Stomach smooth muscle (tissue), 2 donors: ENCODE measurements around the gene SERPINB1.
A peak's percentile ranks its signal among the peaks of the same experiment; 100 is the strongest.

Experiments
- H3K27ac ChIP-seq: one replicate; pipeline ENCODE4 v1.7.0; 2013; ENCODE audit warnings: mild to moderate bottlenecking, low read length, inconsistent platforms
- H3K27me3 ChIP-seq, 2 donors: one replicate each; pipeline ENCODE4 v1.7.0; 2013; ENCODE audit warnings: low read length in 2 of 2; ENCODE audit not compliant: insufficient read depth in 2 of 2, control insufficient read depth in 1 of 2
- H3K36me3 ChIP-seq, 2 donors: one replicate each; pipeline ENCODE4 v1.7.0; 2013; ENCODE audit warnings: low read length in 2 of 2; ENCODE audit not compliant: control insufficient read depth in 2 of 2, insufficient read depth in 2 of 2
- H3K4me1 ChIP-seq: one replicate; pipeline ENCODE4 v1.7.0; 2013; ENCODE audit warnings: low read length; ENCODE audit not compliant: control insufficient read depth, insufficient read depth
- H3K4me3 ChIP-seq, 2 donors: one replicate each; pipeline ENCODE4 v1.7.0; 2013; ENCODE audit warnings: low read length in 2 of 2
- H3K9ac ChIP-seq, 2 donors: one replicate each; pipeline ENCODE4 v1.7.0; 2013; ENCODE audit warnings: low read length in 2 of 2, mild to moderate bottlenecking in 1 of 2
- H3K9me3 ChIP-seq, 2 donors: one replicate each; pipeline ENCODE4 v1.7.0; 2013; ENCODE audit warnings: low read length in 2 of 2; ENCODE audit not compliant: control insufficient read depth in 2 of 2
- donor health status: healthy.
- donor health status: Pancreatic carcinoma.

Gene SERPINB1

GRCh38 chr6:2793534-2794151 lies 48.0 kb downstream of the SERPINB1 start:
- no peaks in the 10 kb centered on the region for H3K27me3 ChIP-seq
- no peaks in the 10 kb centered on the region for H3K9me3 ChIP-seq
- H3K36me3 ChIP-seq = peaks cover 0 to 4% of the 10 kb centered on the region in 2 donors
- peaks cover 22% of the 10 kb centered on the region for H3K4me1 ChIP-seq
- no peak overlapping the region for H3K4me3 ChIP-seq
- H3K9ac ChIP-seq = no peak overlapping the region
- peak overlapping the region; percentile 41 for H3K27ac ChIP-seq

DNA sequence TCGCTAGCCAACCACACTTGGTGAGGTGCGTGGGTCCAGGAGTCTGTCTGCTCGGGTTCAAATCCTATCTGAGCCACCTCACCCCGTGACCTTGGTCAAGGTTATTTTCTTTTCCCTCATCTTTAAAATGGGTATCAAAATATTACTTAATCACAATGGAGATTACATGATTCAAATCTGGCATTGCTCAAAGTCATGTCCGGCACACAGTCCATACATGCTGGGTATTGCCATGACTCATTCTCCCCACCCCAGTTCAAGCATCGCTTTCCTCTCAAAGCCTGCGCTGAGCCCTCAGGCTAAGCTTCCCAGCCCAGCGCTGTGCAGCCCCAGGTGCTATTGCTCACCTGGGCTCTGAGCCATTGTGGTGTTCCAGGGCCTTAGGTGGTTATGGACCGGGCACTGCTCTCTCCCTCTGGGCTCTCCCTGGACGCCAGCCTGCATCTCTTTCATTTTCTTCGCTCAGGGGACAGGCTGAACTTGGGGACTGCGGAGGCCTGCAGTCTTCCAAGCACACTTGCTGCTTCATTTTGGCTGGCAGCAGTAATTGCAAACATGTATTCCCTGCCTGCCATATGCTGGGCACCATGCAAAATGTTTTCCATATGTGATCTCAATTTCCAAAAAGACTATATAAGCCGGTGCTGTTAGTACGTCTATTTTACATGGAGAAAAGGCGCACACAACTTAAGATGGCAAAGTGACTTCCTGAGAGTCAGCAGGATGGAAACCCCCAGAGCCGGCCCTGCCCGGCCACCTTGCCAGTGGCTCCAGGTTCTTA lies 49.1 kb downstream of the SERPINB1 start:
- peaks cover 3 to 4% of the 10 kb centered on the region in 2 donors for H3K36me3 ChIP-seq
- H3K27ac ChIP-seq = peak overlapping the region; percentile 41
- no peak overlapping the region for H3K4me3 ChIP-seq
- H3K27me3 ChIP-seq = no peaks in the 10 kb centered on the region
- H3K4me1 ChIP-seq = peaks cover 22% of the 10 kb centered on the region
- no peak overlapping the region for H3K9ac ChIP-seq
- H3K9me3 ChIP-seq = no peaks in the 10 kb centered on the region

- peak overlapping the region; percentile 30 to 37 for H3K9ac ChIP-seq
- H3K36me3 ChIP-seq = peaks cover 6% of the 10 kb centered on the region in 2 donors
- H3K27me3 ChIP-seq = no peaks in the 10 kb centered on the region
- peak overlapping the region in 1 of 2 donors; percentile 59 for H3K4me3 ChIP-seq
- peaks cover 22% of the 10 kb centered on the region for H3K4me1 ChIP-seq
- no peaks in the 10 kb centered on the region for H3K9me3 ChIP-seq
- peak overlapping the region; percentile 41 for H3K27ac ChIP-seq
Measured at GRCh38 chr6:2791450-2791974, 50.2 kb downstream of the SERPINB1 start.

DNA sequence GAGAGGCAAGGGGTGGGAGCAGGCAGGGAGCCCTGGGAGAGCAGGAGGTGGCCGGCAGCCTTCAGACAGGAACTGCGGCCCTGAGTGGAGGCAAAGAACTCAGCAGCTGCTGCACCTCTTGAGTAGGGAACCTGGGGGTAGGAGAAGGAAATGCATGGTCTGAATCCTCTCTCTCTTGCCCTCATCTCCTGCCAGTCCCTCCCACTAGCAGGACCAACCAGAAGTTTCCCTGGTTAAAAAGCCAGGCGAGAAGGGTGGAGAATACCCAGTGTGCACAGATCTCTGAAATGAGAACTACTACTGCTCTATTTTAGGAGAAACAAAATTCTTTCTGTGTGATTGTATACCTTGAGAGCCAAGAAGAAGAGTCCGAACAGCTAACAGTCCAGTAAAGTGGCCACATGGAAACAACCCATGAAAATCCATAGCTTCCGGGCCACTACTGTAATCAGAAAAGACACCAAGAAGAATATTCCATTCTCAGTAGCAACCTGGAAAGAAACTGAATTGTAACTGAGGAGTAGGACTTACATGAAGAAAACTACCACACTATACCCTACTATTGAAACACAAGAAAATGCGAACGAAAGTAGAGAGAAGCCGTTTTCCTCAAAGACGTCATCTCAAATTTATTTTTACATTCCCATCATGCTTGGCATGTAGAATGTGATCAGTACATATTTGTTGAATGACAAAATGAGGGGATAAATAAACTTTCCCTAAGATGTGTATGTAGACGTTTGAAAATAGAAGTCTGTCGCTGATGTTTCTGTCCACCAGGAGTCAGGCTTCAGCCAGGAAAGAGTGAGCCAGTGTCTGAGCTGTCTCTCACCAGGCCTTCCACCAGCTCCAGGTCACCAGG lies 50.8 kb downstream of the SERPINB1 start:
- peak overlapping the region; percentile 76 for H3K27ac ChIP-seq
- peaks cover 22% of the 10 kb centered on the region for H3K4me1 ChIP-seq
- H3K4me3 ChIP-seq = peak overlapping the region; percentile 23 to 59
- peak overlapping the region; percentile 30 to 37 for H3K9ac ChIP-seq
- peaks cover 6 to 7% of the 10 kb centered on the region in 2 donors for H3K36me3 ChIP-seq
- H3K9me3 ChIP-seq = no peaks in the 10 kb centered on the region
- no peaks in the 10 kb centered on the region for H3K27me3 ChIP-seq

GRCh38 chr6:2786269-2786668 lies 55.4 kb downstream of the SERPINB1 start:
- H3K9ac ChIP-seq = no peak overlapping the region
- no peaks in the 10 kb centered on the region for H3K27me3 ChIP-seq
- no peaks in the 10 kb centered on the region for H3K9me3 ChIP-seq
- H3K36me3 ChIP-seq = peaks cover 14 to 34% of the 10 kb centered on the region in 2 donors
- no peak overlapping the region for H3K27ac ChIP-seq
- H3K4me1 ChIP-seq = peaks cover 9% of the 10 kb centered on the region
- H3K4me3 ChIP-seq = no peak overlapping the region

- H3K4me1 ChIP-seq = no peaks in the 10 kb centered on the region
- no peak overlapping the region for H3K4me3 ChIP-seq
- no peaks in the 10 kb centered on the region for H3K27me3 ChIP-seq
- peaks cover 25 to 43% of the 10 kb centered on the region in 2 donors for H3K36me3 ChIP-seq
- H3K27ac ChIP-seq = no peak overlapping the region
- no peak overlapping the region for H3K9ac ChIP-seq
- H3K9me3 ChIP-seq = no peaks in the 10 kb centered on the region
Measured at GRCh38 chr6:2784930-2785329, 56.7 kb downstream of the SERPINB1 start.

DNA sequence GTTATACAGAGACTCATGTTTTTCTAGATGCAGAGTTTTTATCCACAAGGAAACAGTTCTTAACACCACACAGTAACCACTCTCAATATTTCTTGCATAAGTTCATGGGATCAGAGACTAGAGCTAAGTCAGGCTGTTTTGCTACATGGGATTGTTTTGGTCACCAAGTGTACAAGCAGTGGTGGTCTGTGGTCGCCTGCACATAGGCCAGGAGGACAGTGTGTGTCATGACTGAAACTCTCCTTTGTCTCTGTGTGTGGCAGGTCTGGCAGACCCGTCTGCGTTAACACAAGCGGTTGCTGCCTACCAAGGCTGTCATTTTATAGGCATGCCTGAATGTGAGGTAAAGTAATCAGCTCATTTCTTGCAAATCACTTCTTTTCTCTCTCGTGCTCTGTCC lies 57.6 kb downstream of the SERPINB1 start:
- Histone ChIP-seq H3K4me3 (no peak overlapping the region), H3K27ac (no peak overlapping the region), H3K9ac (no peak overlapping the region), H3K27me3 (no peaks in the 10 kb centered on the region), H3K36me3 (peaks cover 30 to 48% of the 10 kb centered on the region in 2 donors), H3K4me1 (no peaks in the 10 kb centered on the region), H3K9me3 (no peaks in the 10 kb centered on the region)

DNA sequence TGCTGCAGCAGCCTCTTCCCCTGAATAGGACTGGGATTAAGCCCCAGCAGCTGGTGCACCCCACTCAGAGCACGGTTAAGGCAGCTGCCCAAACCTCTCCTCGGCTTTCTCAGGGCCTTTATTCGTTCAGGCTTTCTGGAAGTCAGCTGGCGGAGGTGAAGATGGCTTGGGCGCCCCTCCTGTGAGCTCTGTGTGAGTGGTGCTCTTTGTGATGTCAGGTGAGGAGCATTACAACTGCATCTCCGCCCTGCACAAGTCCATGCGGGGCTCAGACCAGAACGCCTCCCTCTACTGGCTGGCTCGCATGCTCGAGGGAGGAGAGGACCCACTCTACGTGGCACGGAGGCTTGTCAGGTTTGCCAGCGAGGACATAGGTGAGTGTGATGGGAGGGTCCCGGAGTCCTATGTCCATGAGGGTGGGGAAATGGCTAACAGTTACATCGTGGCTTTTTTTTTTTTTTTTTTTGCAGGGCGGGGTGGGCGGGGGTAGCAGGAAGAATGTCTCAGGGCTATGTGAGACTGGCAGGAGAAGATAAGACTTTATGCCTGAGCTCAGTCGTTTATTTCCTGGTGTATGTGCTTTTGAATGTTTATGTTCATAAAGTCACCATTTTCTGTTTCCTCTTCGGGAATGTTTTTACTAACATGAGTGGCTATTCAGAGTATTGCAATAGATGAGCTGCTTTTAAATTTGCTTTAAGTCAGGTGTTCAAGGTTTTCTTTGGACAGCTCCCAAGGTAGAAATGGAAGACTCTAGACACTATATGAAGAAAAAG lies 58.3 kb downstream of the SERPINB1 start:
- Histone ChIP-seq H3K9ac (no peak overlapping the region), H3K36me3 (peaks cover 34 to 52% of the 10 kb centered on the region in 2 donors), H3K27ac (no peak overlapping the region), H3K9me3 (no peaks in the 10 kb centered on the region), H3K4me1 (no peaks in the 10 kb centered on the region), H3K4me3 (no peak overlapping the region), H3K27me3 (no peaks in the 10 kb centered on the region)

GRCh38 chr6:2782825-2783187 lies 58.9 kb downstream of the SERPINB1 start:
- H3K36me3 ChIP-seq = peaks cover 31 to 52% of the 10 kb centered on the region in 2 donors

DNA sequence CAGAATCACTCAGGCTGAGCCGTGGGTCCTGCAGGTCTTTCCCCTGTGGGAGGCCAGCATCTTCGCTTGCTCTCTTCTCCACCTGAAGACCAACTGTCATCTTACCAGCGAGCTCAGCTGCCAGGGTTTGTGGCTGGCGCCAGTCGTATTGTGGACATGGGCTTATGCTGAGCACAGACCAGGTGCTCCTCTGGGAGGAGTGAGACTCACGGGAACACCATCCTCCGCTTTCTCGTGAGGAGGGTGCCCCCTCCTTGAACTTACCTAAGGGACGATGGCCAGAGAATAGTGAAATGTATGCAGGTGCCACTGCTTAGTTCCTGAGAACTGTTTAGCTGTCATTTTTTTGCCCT lies 59.3 kb downstream of the SERPINB1 start:
- no peak overlapping the region for H3K4me3 ChIP-seq
- no peaks in the 10 kb centered on the region for H3K27me3 ChIP-seq
- peaks cover 29 to 51% of the 10 kb centered on the region in 2 donors for H3K36me3 ChIP-seq
- no peaks in the 10 kb centered on the region for H3K9me3 ChIP-seq
- H3K4me1 ChIP-seq = no peaks in the 10 kb centered on the region
- H3K9ac ChIP-seq = no peak overlapping the region
- no peak overlapping the region for H3K27ac ChIP-seq

More at GRCh38 chr6:2782825-2783187, 58.9 kb downstream of the SERPINB1 start:
- H3K9me3 ChIP-seq = no peaks in the 10 kb centered on the region
- no peak overlapping the region for H3K27ac ChIP-seq
- no peak overlapping the region for H3K9ac ChIP-seq
- H3K4me1 ChIP-seq = no peaks in the 10 kb centered on the region
- H3K4me3 ChIP-seq = no peak overlapping the region
- no peaks in the 10 kb centered on the region for H3K27me3 ChIP-seq
